GM18526 (cell line): ENCODE results near the gene PIGV.

Experiments used
- POLR2A ChIP-seq: IDR thresholded peaks from 3 replicates; pipeline ENCODE4 v1.6.1; 2011; ENCODE audit not compliant: insufficient read length; ENCODE audit errors: extremely low read depth

Gene PIGV

DNA sequence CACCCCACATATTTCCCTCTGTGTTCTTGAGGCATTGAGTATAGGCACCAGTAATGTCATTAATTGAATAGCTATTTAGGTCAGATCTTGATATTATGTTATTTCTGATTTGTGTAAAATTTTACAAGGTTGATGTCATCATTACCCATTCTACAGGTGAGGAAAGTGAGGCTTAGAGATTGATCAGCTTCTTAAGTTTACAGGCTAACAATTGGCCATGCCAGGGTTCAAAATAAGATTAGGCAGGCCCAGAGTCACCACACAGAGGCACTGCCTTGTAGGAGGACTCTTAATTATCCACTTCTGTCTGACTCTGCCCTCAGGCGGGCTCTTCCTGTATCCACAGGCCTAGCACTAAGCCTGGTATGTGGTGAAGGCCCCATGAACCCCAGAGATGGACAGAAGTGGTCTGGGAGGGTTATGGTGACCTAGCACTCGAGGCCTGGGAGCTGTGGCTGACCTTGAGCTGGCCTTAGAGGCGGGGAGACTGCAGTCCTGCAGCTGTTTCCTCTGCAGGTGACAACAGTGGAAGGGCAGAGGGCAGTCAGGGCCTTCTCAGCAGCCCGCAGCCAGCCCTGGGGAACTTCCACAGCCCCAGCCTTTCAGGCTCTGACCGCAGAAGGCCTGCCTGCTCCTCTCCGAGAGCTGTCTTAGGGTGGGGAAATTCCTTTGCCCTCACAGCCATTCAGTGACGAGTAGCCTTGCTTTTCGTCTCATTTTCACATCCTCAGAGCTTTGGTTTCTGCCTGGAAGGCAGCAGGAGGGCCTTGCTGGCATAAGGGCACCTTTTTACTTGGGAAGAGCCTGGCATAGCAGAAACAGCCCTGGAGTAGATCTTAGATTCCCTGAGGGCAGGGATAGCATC is 51.0 kb downstream of the PIGV start:
- no peak for TF ChIP-seq POLR2A

DNA sequence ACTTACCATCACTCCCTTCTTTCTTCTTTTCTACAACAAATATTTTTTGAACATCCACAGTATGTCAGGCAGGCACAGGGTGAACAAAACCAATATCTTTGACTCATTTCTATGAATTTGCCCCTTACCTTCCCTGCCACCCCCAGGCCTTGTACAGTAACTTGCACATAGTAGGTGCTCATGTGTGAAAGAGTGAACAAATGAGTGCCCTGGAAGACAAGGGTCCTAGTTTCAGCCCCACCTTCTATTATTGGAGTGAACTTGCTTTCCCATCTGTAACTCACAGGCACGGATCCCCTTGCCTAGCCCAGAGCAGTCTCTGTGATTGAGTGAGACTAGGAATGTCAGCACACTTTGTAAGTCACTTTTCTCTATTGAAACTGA is 51.6 kb downstream of the PIGV start:
- TF ChIP-seq POLR2A: no peak

DNA sequence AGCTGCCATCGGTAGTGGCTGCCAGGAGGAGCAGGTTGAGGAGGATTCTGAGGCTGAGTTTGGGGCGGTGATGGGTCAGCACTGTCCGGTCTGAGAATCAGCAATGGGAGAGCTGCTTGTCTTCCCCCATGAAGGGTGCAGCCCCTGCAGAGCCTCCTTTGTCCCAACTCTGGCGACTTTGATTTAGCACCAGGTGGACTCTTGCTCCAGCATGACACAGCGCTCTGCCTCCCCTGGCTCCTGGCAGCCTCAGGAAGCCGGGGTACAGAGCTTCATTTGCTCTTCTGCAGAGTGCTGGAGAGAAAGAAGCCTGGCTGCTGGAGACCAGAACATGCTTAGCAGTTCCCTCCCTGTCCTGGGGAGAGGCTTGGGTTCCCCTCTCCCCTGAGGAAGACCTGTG is 52.0 kb downstream of the PIGV start:
- no peak for TF ChIP-seq POLR2A

DNA sequence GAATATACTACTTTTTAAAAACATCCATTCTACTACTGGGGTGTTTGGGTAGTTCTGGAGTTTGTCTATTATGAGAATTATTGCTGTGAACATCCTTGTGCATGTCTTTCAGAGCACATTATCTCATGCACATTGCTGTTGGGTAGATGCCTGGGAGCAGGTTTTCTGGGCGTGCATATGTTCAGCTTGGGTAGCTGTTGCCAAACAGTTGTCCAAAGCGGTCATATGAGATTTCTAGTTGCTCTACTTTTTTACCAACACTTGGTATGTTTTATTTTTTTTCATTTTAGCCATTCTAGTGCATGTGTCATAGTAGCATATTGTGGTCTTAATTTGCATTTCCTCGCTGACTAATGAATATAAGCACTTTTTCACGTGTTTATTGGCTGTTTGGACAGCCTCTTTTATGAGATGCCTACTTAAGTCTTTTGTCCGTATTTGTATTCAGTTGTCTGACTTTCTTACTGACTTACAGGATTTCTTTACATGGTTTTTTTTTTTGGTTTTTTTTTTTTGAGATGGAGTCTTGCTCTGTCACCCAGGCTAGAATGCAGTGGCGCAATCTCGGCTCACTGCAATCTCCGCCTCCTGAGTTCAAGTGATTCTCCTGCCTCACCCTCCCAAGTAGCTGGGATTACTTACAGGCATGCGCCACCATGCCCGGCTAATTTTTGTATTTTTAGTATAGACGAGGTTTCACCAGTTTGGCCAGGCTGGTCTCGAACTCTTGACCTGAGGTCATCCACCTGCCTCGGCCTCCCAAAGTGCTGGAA is 56.9 kb downstream of the PIGV start:
- TF ChIP-seq POLR2A: no peak
